Measurements from ENCODE around the gene HSPBAP1.

The HSPBAP1 gene

DNA sequence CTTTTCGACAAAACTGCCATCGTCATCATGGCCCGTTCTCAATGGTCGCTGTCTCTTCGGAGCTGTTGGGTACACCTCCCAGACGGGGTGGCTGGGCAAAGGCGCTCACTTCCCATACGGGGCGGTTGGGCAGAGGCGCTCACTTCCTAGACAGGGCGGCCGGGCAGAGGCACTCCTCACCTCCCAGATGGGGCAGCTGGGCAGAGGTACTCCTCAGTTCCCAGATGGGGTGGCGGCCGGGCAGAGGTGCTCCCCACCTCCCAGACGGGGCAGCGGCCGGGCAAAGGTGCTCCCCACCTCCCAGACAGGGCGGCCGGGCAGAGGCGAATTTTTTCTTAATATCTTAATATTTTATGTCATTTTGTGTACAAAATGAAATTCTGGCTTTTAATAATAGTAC is 68.5 kb downstream of the HSPBAP1 start:
- H3K9me3 ChIP-seq (replicated peaks in 1 of 2; ENCODE audit: control insufficient read depth in 2 of 2, insufficient read depth in 1 of 2, low read depth in 1 of 2, low read length in 2 of 2): peaks cover 0 to 7% of the 10 kb centered on the region in 2 donors
- H4K8ac ChIP-seq (ENCODE audit: low read depth, low read length): no peak overlapping the region
- H3K4ac ChIP-seq (ENCODE audit: low read length): no peak overlapping the region
- H3K4me2 ChIP-seq (ENCODE audit: insufficient read depth, low read length, poor library complexity, severe bottlenecking): no peak overlapping the region
- no peak overlapping the region for H2AK5ac ChIP-seq (ENCODE audit: low read depth, low read length)
- H3K79me1 ChIP-seq (ENCODE audit: low read depth, low read length): no peaks in the 10 kb centered on the region
- H3K36me3 ChIP-seq (replicated peaks in 1 of 2; ENCODE audit: control insufficient read depth in 2 of 2, insufficient read depth in 2 of 2, low read length in 2 of 2): no peaks in the 10 kb centered on the region
- H3K27me3 ChIP-seq (ENCODE audit: control insufficient read depth in 3 of 3, insufficient read depth in 3 of 3, low read depth in 1 of 3, low read length in 3 of 3): no peaks in the 10 kb centered on the region
- no peak overlapping the region for H4K91ac ChIP-seq (ENCODE audit: low read depth, low read length, poor library complexity)
- H3K4me1 ChIP-seq (ENCODE audit: control insufficient read depth in 2 of 2, insufficient read depth in 1 of 2, low read depth in 1 of 2, low read length in 2 of 2): no peaks in the 10 kb centered on the region
- no peak overlapping the region for H3K4me3 ChIP-seq (ENCODE audit: low read length in 2 of 2)
- no peak overlapping the region for H2AFZ ChIP-seq (ENCODE audit: low read length)
- no peak overlapping the region for H3K27ac ChIP-seq (replicated peaks; ENCODE audit: low read length)
- H3K9ac ChIP-seq (ENCODE audit: low read depth, low read length, poor library complexity): no peak overlapping the region
- H3K14ac ChIP-seq (ENCODE audit: low read length): no peak overlapping the region
- no peak overlapping the region for H2BK120ac ChIP-seq (ENCODE audit: low read depth, low read length)
- H3K18ac ChIP-seq (ENCODE audit: low read length): no peak overlapping the region
- no peak overlapping the region for H2BK15ac ChIP-seq (ENCODE audit: low read length)
- no peak for DNase-seq (ENCODE audit: low spot score)
- no CpG with 5 or more reads among the region's 20 CpGs for WGBS, 2 donors (ENCODE audit: extremely low coverage in 2 of 2, insufficient read length in 2 of 2, insufficient replicate concordance in 1 of 2)
- no peak overlapping the region for H2BK12ac ChIP-seq (ENCODE audit: low read length)
- H2BK5ac ChIP-seq (ENCODE audit: low read length): no peak overlapping the region
- H3K23ac ChIP-seq (ENCODE audit: low read depth, low read length, poor library complexity): no peak overlapping the region

DNA sequence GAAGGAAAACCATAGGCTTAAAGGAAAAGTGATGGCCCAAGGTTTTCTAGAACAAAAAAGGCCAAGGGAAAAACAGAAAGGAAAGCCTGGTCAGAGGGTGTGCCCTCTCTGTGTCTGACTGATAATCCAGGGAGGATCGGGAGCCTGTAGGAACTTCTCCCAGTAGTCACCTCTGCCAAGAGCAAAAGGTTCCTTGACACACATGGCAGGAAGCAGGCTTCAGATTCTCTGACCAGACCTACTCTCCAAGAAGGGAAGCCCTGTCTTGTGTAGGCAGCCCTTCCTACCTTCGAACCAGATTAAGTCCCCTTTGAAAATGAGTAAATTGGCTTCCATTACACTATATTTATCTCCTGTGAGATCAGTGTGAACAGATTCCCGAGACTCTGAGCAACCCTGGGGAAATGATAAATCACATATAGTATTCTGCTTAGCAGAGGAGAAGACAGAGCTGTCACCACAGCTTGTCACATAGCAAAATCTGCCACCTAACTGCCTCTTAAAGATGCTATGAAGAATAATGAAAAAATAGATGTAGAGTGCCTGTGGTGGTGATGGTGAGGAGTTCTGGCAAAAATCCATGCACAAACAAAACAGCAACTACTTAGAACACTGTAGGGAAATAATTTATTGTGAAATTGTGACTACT is 74.2 kb downstream of the HSPBAP1 start:
- no peak overlapping the region for H2AFZ ChIP-seq (ENCODE audit: low read length)
- no peak overlapping the region for H3K4ac ChIP-seq (ENCODE audit: low read length)
- WGBS, 2 donors (ENCODE audit: extremely low coverage in 2 of 2, insufficient read length in 2 of 2, insufficient replicate concordance in 1 of 2): no CpG with 5 or more reads among the region's 3 CpGs
- H3K4me3 ChIP-seq (ENCODE audit: low read length in 2 of 2): no peak overlapping the region
- H2BK12ac ChIP-seq (ENCODE audit: low read length): no peak overlapping the region
- peaks cover 0 to 7% of the 10 kb centered on the region in 2 donors for H3K36me3 ChIP-seq (replicated peaks in 1 of 2; ENCODE audit: control insufficient read depth in 2 of 2, insufficient read depth in 2 of 2, low read length in 2 of 2)
- H3K27me3 ChIP-seq (ENCODE audit: control insufficient read depth in 3 of 3, insufficient read depth in 3 of 3, low read depth in 1 of 3, low read length in 3 of 3): no peaks in the 10 kb centered on the region
- no peak overlapping the region for H3K4me2 ChIP-seq (ENCODE audit: insufficient read depth, low read length, poor library complexity, severe bottlenecking)
- DNase-seq (ENCODE audit: low spot score): no peak
- H3K9ac ChIP-seq (ENCODE audit: low read depth, low read length, poor library complexity): no peak overlapping the region
- H3K27ac ChIP-seq (replicated peaks; ENCODE audit: low read length): no peak overlapping the region
- H4K91ac ChIP-seq (ENCODE audit: low read depth, low read length, poor library complexity): no peak overlapping the region
- no peak overlapping the region for H2BK120ac ChIP-seq (ENCODE audit: low read depth, low read length)
- H2AK5ac ChIP-seq (ENCODE audit: low read depth, low read length): no peak overlapping the region
- H2BK5ac ChIP-seq (ENCODE audit: low read length): no peak overlapping the region
- H3K79me1 ChIP-seq (ENCODE audit: low read depth, low read length): no peaks in the 10 kb centered on the region
- no peak overlapping the region for H2BK15ac ChIP-seq (ENCODE audit: low read length)
- no peak overlapping the region for H3K23ac ChIP-seq (ENCODE audit: low read depth, low read length, poor library complexity)
- H3K9me3 ChIP-seq (replicated peaks in 1 of 2; ENCODE audit: control insufficient read depth in 2 of 2, insufficient read depth in 1 of 2, low read depth in 1 of 2, low read length in 2 of 2): peaks cover 0 to 7% of the 10 kb centered on the region in 2 donors
- H3K18ac ChIP-seq (ENCODE audit: low read length): no peak overlapping the region
- peaks cover 0 to 9% of the 10 kb centered on the region in 2 donors for H3K4me1 ChIP-seq (ENCODE audit: control insufficient read depth in 2 of 2, insufficient read depth in 1 of 2, low read depth in 1 of 2, low read length in 2 of 2)
- H4K8ac ChIP-seq (ENCODE audit: low read depth, low read length): no peak overlapping the region
- no peak overlapping the region for H3K14ac ChIP-seq (ENCODE audit: low read length)

DNA sequence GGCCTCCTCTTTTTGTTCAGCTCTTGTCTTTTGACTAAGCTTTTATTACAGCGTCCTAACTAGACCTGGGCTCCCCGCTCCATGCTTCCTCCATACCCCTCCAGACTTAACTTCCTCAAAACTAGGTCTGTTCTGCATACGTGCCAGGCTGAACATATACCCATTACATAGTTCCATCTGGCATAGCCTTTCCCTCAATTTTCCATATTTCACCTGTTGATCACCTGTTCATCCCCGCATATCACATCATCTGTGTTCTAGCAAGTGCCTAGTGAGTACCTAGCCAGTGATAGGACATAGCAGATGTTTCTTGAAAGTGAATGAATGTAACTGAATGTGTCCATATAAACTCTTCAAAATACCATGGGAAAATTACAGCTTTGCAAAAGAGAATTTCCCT is 77.0 kb downstream of the HSPBAP1 start:
- no peaks in the 10 kb centered on the region for H3K79me1 ChIP-seq (ENCODE audit: low read depth, low read length)
- H4K91ac ChIP-seq (ENCODE audit: low read depth, low read length, poor library complexity): no peak overlapping the region
- H2BK12ac ChIP-seq (ENCODE audit: low read length): no peak overlapping the region
- H3K23ac ChIP-seq (ENCODE audit: low read depth, low read length, poor library complexity): no peak overlapping the region
- no peak for DNase-seq (ENCODE audit: low spot score)
- no peak overlapping the region for H2BK5ac ChIP-seq (ENCODE audit: low read length)
- H2BK120ac ChIP-seq (ENCODE audit: low read depth, low read length): no peak overlapping the region
- no peak overlapping the region for H3K14ac ChIP-seq (ENCODE audit: low read length)
- peaks cover 0 to 9% of the 10 kb centered on the region in 2 donors for H3K4me1 ChIP-seq (ENCODE audit: control insufficient read depth in 2 of 2, insufficient read depth in 1 of 2, low read depth in 1 of 2, low read length in 2 of 2)
- no peaks in the 10 kb centered on the region for H3K27me3 ChIP-seq (ENCODE audit: control insufficient read depth in 3 of 3, insufficient read depth in 3 of 3, low read depth in 1 of 3, low read length in 3 of 3)
- H3K9me3 ChIP-seq (replicated peaks in 1 of 2; ENCODE audit: control insufficient read depth in 2 of 2, insufficient read depth in 1 of 2, low read depth in 1 of 2, low read length in 2 of 2): no peaks in the 10 kb centered on the region
- H2AFZ ChIP-seq (ENCODE audit: low read length): no peak overlapping the region
- WGBS, 2 donors (ENCODE audit: extremely low coverage in 2 of 2, insufficient read length in 2 of 2, insufficient replicate concordance in 1 of 2): no CpG with 5 or more reads among the region's 4 CpGs
- peaks cover 0 to 7% of the 10 kb centered on the region in 2 donors for H3K36me3 ChIP-seq (replicated peaks in 1 of 2; ENCODE audit: control insufficient read depth in 2 of 2, insufficient read depth in 2 of 2, low read length in 2 of 2)
- H3K9ac ChIP-seq (ENCODE audit: low read depth, low read length, poor library complexity): no peak overlapping the region
- no peak overlapping the region for H3K4me2 ChIP-seq (ENCODE audit: insufficient read depth, low read length, poor library complexity, severe bottlenecking)
- H3K4me3 ChIP-seq (ENCODE audit: low read length in 2 of 2): no peak overlapping the region
- no peak overlapping the region for H3K27ac ChIP-seq (replicated peaks; ENCODE audit: low read length)
- H2AK5ac ChIP-seq (ENCODE audit: low read depth, low read length): no peak overlapping the region
- no peak overlapping the region for H3K4ac ChIP-seq (ENCODE audit: low read length)
- H3K18ac ChIP-seq (ENCODE audit: low read length): no peak overlapping the region
- no peak overlapping the region for H2BK15ac ChIP-seq (ENCODE audit: low read length)
- H4K8ac ChIP-seq (ENCODE audit: low read depth, low read length): no peak overlapping the region

DNA sequence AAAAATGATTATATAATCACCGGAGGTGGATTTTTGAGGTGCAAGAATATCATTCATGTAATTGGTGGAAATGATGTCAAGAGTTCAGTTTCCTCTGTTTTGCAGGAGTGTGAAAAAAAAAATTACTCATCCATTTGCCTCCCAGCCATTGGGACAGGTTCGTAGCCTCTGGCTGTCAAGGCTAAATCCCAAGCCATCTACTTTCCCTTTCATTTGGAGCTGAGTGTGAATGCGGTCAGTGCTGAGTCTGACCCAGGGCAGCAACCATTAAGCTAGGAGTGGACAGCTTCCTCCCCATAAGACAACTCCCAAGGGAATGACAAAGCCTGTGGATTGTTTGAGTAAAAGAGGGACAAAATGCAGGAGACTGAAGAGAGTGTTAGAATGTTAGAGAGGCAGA is 79.4 kb downstream of the HSPBAP1 start:
- H3K36me3 ChIP-seq (replicated peaks in 1 of 2; ENCODE audit: control insufficient read depth in 2 of 2, insufficient read depth in 2 of 2, low read length in 2 of 2): peaks cover 0 to 7% of the 10 kb centered on the region in 2 donors
- no peak overlapping the region for H4K8ac ChIP-seq (ENCODE audit: low read depth, low read length)

More for the DNA sequence above, 79.4 kb downstream of the HSPBAP1 start:
- Histone ChIP-seq H3K14ac (ENCODE audit: low read length) (no peak overlapping the region), H3K27me3 (ENCODE audit: control insufficient read depth in 3 of 3, insufficient read depth in 3 of 3, low read depth in 1 of 3, low read length in 3 of 3) (no peaks in the 10 kb centered on the region), H2AK5ac (ENCODE audit: low read depth, low read length) (no peak overlapping the region), H3K23ac (ENCODE audit: low read depth, low read length, poor library complexity) (no peak overlapping the region), H4K91ac (ENCODE audit: low read depth, low read length, poor library complexity) (no peak overlapping the region), H2BK120ac (ENCODE audit: low read depth, low read length) (no peak overlapping the region), H3K79me1 (ENCODE audit: low read depth, low read length) (no peaks in the 10 kb centered on the region), H3K9me3 (replicated peaks in 1 of 2; ENCODE audit: control insufficient read depth in 2 of 2, insufficient read depth in 1 of 2, low read depth in 1 of 2, low read length in 2 of 2) (no peaks in the 10 kb centered on the region), H2BK12ac (ENCODE audit: low read length) (no peak overlapping the region), H3K4me3 (ENCODE audit: low read length in 2 of 2) (no peak overlapping the region), H3K4me1 (ENCODE audit: control insufficient read depth in 2 of 2, insufficient read depth in 1 of 2, low read depth in 1 of 2, low read length in 2 of 2) (peaks cover 0 to 9% of the 10 kb centered on the region in 2 donors), H3K18ac (ENCODE audit: low read length) (no peak overlapping the region), H3K4me2 (ENCODE audit: insufficient read depth, low read length, poor library complexity, severe bottlenecking) (no peak overlapping the region), H3K27ac (replicated peaks; ENCODE audit: low read length) (no peak overlapping the region), H2BK15ac (ENCODE audit: low read length) (no peak overlapping the region), H2AFZ (ENCODE audit: low read length) (no peak overlapping the region), H2BK5ac (ENCODE audit: low read length) (no peak overlapping the region), H3K9ac (ENCODE audit: low read depth, low read length, poor library complexity) (no peak overlapping the region), H3K4ac (ENCODE audit: low read length) (no peak overlapping the region)
- DNase-seq (ENCODE audit: low spot score): no peak
- no CpG with 5 or more reads among the region's 3 CpGs for WGBS, 2 donors (ENCODE audit: extremely low coverage in 2 of 2, insufficient read length in 2 of 2, insufficient replicate concordance in 1 of 2)
